Keratinocyte (primary cell): Measurements from ENCODE around the gene NCAPD3. TPM values are rescaled to one million over a fixed set of nuclear protein-coding genes. Genes with fewer than 3 reads are reported as not detected.

Source experiments
- DNase-seq: peaks from one replicate; pipeline ENCODE4 v3.0.0-alpha.2; 2011; ENCODE audit warnings: low read depth, missing footprints, low spot score
- FAIRE-seq: peaks from 2 replicates; lab custom pipeline; 2011; peaks lifted over from hg19 to GRCh38; lab: Jason Lieb, UNC
- H2AFZ ChIP-seq: 2 replicates; pipeline ENCODE4 v1.6.0; 2012; ENCODE audit warnings: low read length, control low read depth, inconsistent platforms; ENCODE audit not compliant: control insufficient read depth
- H3K27ac ChIP-seq: 2 replicates; pipeline ENCODE4 v1.5.1; 2011; ENCODE audit warnings: low read length; ENCODE audit not compliant: control insufficient read depth, insufficient read depth
- H3K27me3 ChIP-seq: 3 replicates; pipeline ENCODE4 v1.6.0; 2011; ENCODE audit warnings: low read length; ENCODE audit not compliant: control insufficient read depth, insufficient read depth; ENCODE audit errors: extremely low read depth
- H3K36me3 ChIP-seq, 2 experiments: 2 replicates in 1 of 2; 3 replicates in 1 of 2; pipeline ENCODE4 v1.5.1; 2011; ENCODE audit warnings: low read length in 2 of 2, mild to moderate bottlenecking in 1 of 2; ENCODE audit not compliant: control insufficient read depth in 2 of 2, insufficient read depth in 2 of 2; ENCODE audit errors: extremely low read depth in 1 of 2
- H3K4me1 ChIP-seq: 3 replicates; pipeline ENCODE4 v1.5.1; 2011; ENCODE audit warnings: low read length; ENCODE audit not compliant: control insufficient read depth, insufficient read depth; ENCODE audit errors: extremely low read depth
- H3K4me2 ChIP-seq: 3 replicates; pipeline ENCODE4 v1.6.0; 2011; ENCODE audit warnings: low read depth, low read length; ENCODE audit not compliant: control insufficient read depth, insufficient read depth; ENCODE audit errors: extremely low read depth
- H3K4me3 ChIP-seq, 3 experiments: fragments of 200-600 bp in 1 of 3; sonication (generic) in 1 of 3; 2 replicates in 2 of 3; 3 replicates in 1 of 3; pipeline ENCODE4 v1.5.1; 2011 to 2016; ENCODE audit warnings: low read length in 3 of 3, mild to moderate bottlenecking in 3 of 3, control low read depth in 2 of 3, inconsistent platforms in 1 of 3, low read depth in 1 of 3, mixed read lengths in 1 of 3, mixed run types in 1 of 3, moderate library complexity in 1 of 3; ENCODE audit not compliant: control insufficient read depth in 2 of 3, insufficient read depth in 2 of 3; ENCODE audit errors: extremely low read depth in 1 of 3
- H3K79me2 ChIP-seq: 2 replicates; pipeline ENCODE4 v1.6.0; 2012; ENCODE audit warnings: low read length; ENCODE audit not compliant: control insufficient read depth, insufficient read depth
- H3K9ac ChIP-seq: 3 replicates; pipeline ENCODE4 v1.6.0; 2011; ENCODE audit warnings: low read length; ENCODE audit not compliant: control insufficient read depth, insufficient read depth; ENCODE audit errors: extremely low read depth
- H3K9me1 ChIP-seq: 3 replicates; pipeline ENCODE4 v1.6.0; 2011; ENCODE audit warnings: low read length; ENCODE audit not compliant: control insufficient read depth, insufficient read depth; ENCODE audit errors: extremely low read depth
- H3K9me3 ChIP-seq: 2 replicates; pipeline ENCODE4 v1.5.1; 2012; ENCODE audit warnings: low read depth, low read length; ENCODE audit not compliant: control insufficient read depth
- H4K20me1 ChIP-seq: 3 replicates; pipeline ENCODE4 v1.6.0; 2011; ENCODE audit warnings: low read length; ENCODE audit not compliant: control insufficient read depth, insufficient read depth; ENCODE audit errors: extremely low read depth
- CTCF ChIP-seq, 3 experiments: IDR thresholded peaks in 1 of 3; conservative IDR thresholded peaks in 1 of 3; optimal IDR thresholded peaks in 1 of 3; 2 replicates in 2 of 3; 3 replicates in 1 of 3; pipeline versions ENCODE3 to v1.5.1; 2011; ENCODE audit warnings: low read length in 3 of 3, mild to moderate bottlenecking in 3 of 3, moderate library complexity in 2 of 3, control low read depth in 1 of 3, inconsistent platforms in 1 of 3; ENCODE audit not compliant: insufficient read depth in 2 of 3; ENCODE audit errors: extremely low read depth in 1 of 3
- EZH2 ChIP-seq: IDR thresholded peaks from one replicate; pipeline ENCODE4 v1.6.1; 2012; ENCODE audit warnings: inconsistent platforms, mild to moderate bottlenecking, low read length, moderate library complexity
- dilution Hi-C: fragments of 300-500 bp; cut with MboI; formaldehyde crosslinking; loops from one replicate; pipeline ENCODE4 v1.7.0; 2020; ENCODE audit warnings: low sequenced_read_pairs; ENCODE audit not compliant: extremely low pct_ligation_motif_present
- polyA plus RNA-seq, 5 experiments: library from polyadenylated mRNA; depleted of rRNA in 3 of 5; stranded (reverse) in 3 of 5; stranded (forward) in 1 of 5; unstranded in 1 of 5; fragments of >200 nt; gene quantifications; 1 replicate in 1 of 5; 2 replicates in 3 of 5; 3 replicates in 1 of 5; pipeline versions ENCODE4 v1.2.1 to v1.2.3, GENCODE V29; 2011 to 2012; ENCODE audit warnings: missing spikeins in 2 of 5, low read depth in 1 of 5, low replicate concordance in 1 of 5

The NCAPD3 gene
- polyA plus RNA-seq, 1 donor (not counting 4 experiments of a cell fraction or from before 2014, with no cell fraction given), result 23.0 TPM

- no peaks in the 10 kb centered on the region for H3K9me1 ChIP-seq
- H3K4me2 ChIP-seq, result peak overlapping the region; percentile 91
- peaks cover 3% of the 10 kb centered on the region for H3K27me3 ChIP-seq
- H4K20me1 ChIP-seq, result no peaks in the 10 kb centered on the region
- no peaks in the 10 kb centered on the region for H3K36me3 ChIP-seq
- peak overlapping the region in 2 of 3 experiments; percentile 57 to 58 for H3K4me3 ChIP-seq
- dilution Hi-C loops, result no loop called here
- no peaks in the 10 kb centered on the region for H3K79me2 ChIP-seq
- H3K9me3 ChIP-seq, result no peaks in the 10 kb centered on the region
- peaks cover 39% of the 10 kb centered on the region for H3K4me1 ChIP-seq
- FAIRE-seq, result peak; percentile 94
- peak overlapping the region; percentile 76 for H3K27ac ChIP-seq
- H2AFZ ChIP-seq, result peak overlapping the region; percentile 75
- TF ChIP-seq CTCF (optimal IDR thresholded peaks at IDR 0.05 in 1 of 3, IDR thresholded peaks at IDR 0.05 in 1 of 3, conservative IDR thresholded peaks at IDR 0.05 in 1 of 3; ENCODE audit: extremely low read depth in 1 of 3, insufficient read depth in 2 of 3, low read length in 3 of 3) (no peak), EZH2 (no peak)
- no peak for DNase-seq
- peak overlapping the region; percentile 67 for H3K9ac ChIP-seq
Measured at GRCh38 chr11:134120143-134120850, 103.5 kb downstream of the NCAPD3 start.

- Histone ChIP-seq H3K9ac (no peak overlapping the region), H4K20me1 (no peaks in the 10 kb centered on the region), H3K27me3 (no peaks in the 10 kb centered on the region), H3K4me3 (peak overlapping the region in 1 of 3 experiments; percentile 58), H3K4me2 (peak overlapping the region; percentile 91), H3K4me1 (peaks cover 36% of the 10 kb centered on the region), H3K36me3 (no peaks in the 10 kb centered on the region), H3K79me2 (no peaks in the 10 kb centered on the region), H3K27ac (peak overlapping the region; percentile 76), H3K9me1 (no peaks in the 10 kb centered on the region), H2AFZ (no peak overlapping the region), H3K9me3 (no peaks in the 10 kb centered on the region)
- FAIRE-seq, result peak; percentile 51
- TF ChIP-seq EZH2 (no peak), CTCF (optimal IDR thresholded peaks at IDR 0.05 in 1 of 3, IDR thresholded peaks at IDR 0.05 in 1 of 3, conservative IDR thresholded peaks at IDR 0.05 in 1 of 3; ENCODE audit: extremely low read depth in 1 of 3, insufficient read depth in 2 of 3, low read length in 3 of 3) (no peak)
- DNase-seq, result peak; percentile 63
- dilution Hi-C loops, result no loop called here
Measured at GRCh38 chr11:134119094-134119493, 104.7 kb downstream of the NCAPD3 start.
